Loucy (cell line): ENCODE results near the gene MGAT5.

Source experiments
- H2AFZ ChIP-seq: fragments of 200-600 bp; sonication (generic); 2 replicates; pipeline ENCODE4 v1.6.0; 2016; ENCODE audit warnings: antibody characterized with exemption, mild to moderate bottlenecking, low read length, moderate library complexity
- H3F3A ChIP-seq: fragments of 200-600 bp; 2 replicates; pipeline ENCODE4 v1.6.0; 2016; ENCODE audit warnings: antibody characterized with exemption, low read depth, mild to moderate bottlenecking
- H3K27me3 ChIP-seq: fragments of 200-600 bp; sonication (generic); 2 replicates; pipeline ENCODE4 v1.6.1; 2014; ENCODE audit warnings: low read length, mild to moderate bottlenecking; ENCODE audit not compliant: insufficient read depth, poor library complexity, severe bottlenecking
- H3K36me3 ChIP-seq: fragments of 200-600 bp; sonication (generic); 2 replicates; pipeline ENCODE4 v1.6.1; 2016; ENCODE audit warnings: low read length; ENCODE audit not compliant: insufficient read depth
- H3K4me1 ChIP-seq: fragments of 200-600 bp; sonication (generic); 2 replicates; pipeline ENCODE4 v1.5.1; 2014; ENCODE audit warnings: low read length, mild to moderate bottlenecking; ENCODE audit not compliant: insufficient read depth, poor library complexity, severe bottlenecking
- H3K4me2 ChIP-seq: fragments of 200-600 bp; sonication (generic); 2 replicates; pipeline ENCODE4 v1.6.0; 2014; ENCODE audit warnings: antibody characterized with exemption, low read length, low read depth, mild to moderate bottlenecking; ENCODE audit not compliant: poor library complexity, severe bottlenecking
- H3K4me3 ChIP-seq: fragments of 200-600 bp; sonication (generic); 2 replicates; pipeline ENCODE4 v1.5.1; 2014; ENCODE audit warnings: low read length, mild to moderate bottlenecking, mixed read lengths; ENCODE audit not compliant: poor library complexity, severe bottlenecking
- H3K79me2 ChIP-seq: fragments of 200-600 bp; sonication (generic); 2 replicates; pipeline ENCODE4 v1.6.1; 2014; ENCODE audit warnings: low read length; ENCODE audit not compliant: insufficient read depth
- H3K9ac ChIP-seq: fragments of 200-600 bp; sonication (generic); 2 replicates; pipeline ENCODE4 v1.6.0; 2014; ENCODE audit warnings: mild to moderate bottlenecking, low read depth, low read length, moderate library complexity; ENCODE audit not compliant: poor library complexity, severe bottlenecking
- H3K9me2 ChIP-seq: fragments of 200-600 bp; sonication (generic); replicated peaks from 2 replicates; pipeline ENCODE4 v1.6.1; 2016; ENCODE audit warnings: low read depth, low read length, mixed read lengths
- H3K9me3 ChIP-seq: fragments of 200-600 bp; sonication (generic); 2 replicates; pipeline ENCODE4 v1.6.1; 2014; ENCODE audit warnings: mild to moderate bottlenecking, antibody characterized with exemption, low read length, low read depth; ENCODE audit not compliant: insufficient read depth
- H4K20me1 ChIP-seq: fragments of 200-600 bp; sonication (generic); 2 replicates; pipeline ENCODE4 v1.6.0; 2014; ENCODE audit warnings: antibody characterized with exemption, low read length, mild to moderate bottlenecking; ENCODE audit not compliant: insufficient read depth, poor library complexity, severe bottlenecking
- CTCF ChIP-seq: fragments of 200-600 bp; sonication (generic); conservative IDR thresholded peaks from 2 replicates; pipeline ENCODE4 v1.5.1; 2014; ENCODE audit warnings: mild to moderate bottlenecking, antibody characterized with exemption, low read length
- EZH2phosphoT487 ChIP-seq: fragments of 200-600 bp; IDR thresholded peaks from 2 replicates; pipeline ENCODE4 v1.6.1; 2018; ENCODE audit warnings: antibody characterized with exemption, mild to moderate bottlenecking, moderate library complexity, borderline replicate concordance

The MGAT5 gene

GRCh38 chr2:134446383-134447017, 192.6 kb downstream of the MGAT5 start:
- Histone ChIP-seq H3K9me3 (no peaks in the 10 kb centered on the region), H4K20me1 (no peaks in the 10 kb centered on the region), H3K9ac (no peak overlapping the region), H3K4me1 (no peaks in the 10 kb centered on the region), H3K79me2 (no peaks in the 10 kb centered on the region), H3K4me3 (no peak overlapping the region), H3K4me2 (no peak overlapping the region), H2AFZ (no peak overlapping the region), H3F3A (no peaks in the 10 kb centered on the region), H3K36me3 (peaks cover 53% of the 10 kb centered on the region; the same call in 1 of the 2 replicates), H3K9me2 (no peaks in the 10 kb centered on the region), H3K27me3 (no peaks in the 10 kb centered on the region)
- TF ChIP-seq EZH2phosphoT487 (no peak), CTCF (no peak)

DNA sequence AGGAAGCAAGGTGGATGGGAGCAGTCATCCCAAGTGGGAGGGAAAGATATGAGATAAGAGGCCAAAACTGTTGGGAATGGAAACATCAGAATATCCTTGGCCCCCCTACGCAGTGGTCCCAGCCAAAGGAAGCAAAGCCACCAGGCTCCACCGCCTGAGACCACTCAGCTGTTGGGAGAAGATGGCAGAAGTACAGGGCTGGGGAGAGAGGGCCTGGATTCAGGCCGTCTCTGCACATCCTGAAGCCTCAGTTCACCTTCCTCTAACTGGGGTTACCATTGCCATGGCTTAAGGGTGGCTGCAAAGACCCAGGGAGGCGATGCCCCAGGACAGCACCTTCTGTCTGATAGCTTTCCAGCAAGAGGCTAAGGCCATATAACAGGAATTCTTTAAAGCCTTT, 193.8 kb downstream of the MGAT5 start:
- no peak for TF ChIP-seq EZH2phosphoT487
- TF ChIP-seq CTCF, result no peak
- Histone ChIP-seq H3F3A (no peaks in the 10 kb centered on the region), H3K36me3 (peaks cover 46% of the 10 kb centered on the region; the same call in 1 of the 2 replicates), H3K4me3 (no peak overlapping the region), H3K4me2 (no peak overlapping the region), H3K79me2 (no peaks in the 10 kb centered on the region), H3K9me3 (no peaks in the 10 kb centered on the region), H4K20me1 (no peaks in the 10 kb centered on the region), H3K27me3 (no peaks in the 10 kb centered on the region), H3K9me2 (no peaks in the 10 kb centered on the region), H3K9ac (no peak overlapping the region), H2AFZ (no peak overlapping the region), H3K4me1 (no peaks in the 10 kb centered on the region)

DNA sequence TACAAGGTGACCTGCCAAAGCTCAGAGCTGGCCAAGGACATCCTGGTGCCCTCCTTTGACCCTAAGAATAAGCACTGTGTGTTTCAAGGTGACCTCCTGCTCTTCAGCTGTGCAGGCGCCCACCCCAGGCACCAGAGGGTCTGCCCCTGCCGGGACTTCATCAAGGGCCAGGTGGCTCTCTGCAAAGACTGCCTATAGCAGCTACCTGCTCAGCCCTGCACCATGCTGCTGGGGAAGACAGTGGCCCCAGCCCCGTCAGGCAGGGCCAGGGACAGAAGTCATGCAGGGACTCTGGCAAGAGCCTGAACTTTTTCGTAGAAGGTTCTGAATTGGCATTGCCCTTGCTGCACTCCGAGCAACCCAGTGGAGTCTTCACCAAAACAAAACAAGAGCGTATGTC, 194.8 kb downstream of the MGAT5 start:
- no peaks in the 10 kb centered on the region for H3K27me3 ChIP-seq
- TF ChIP-seq EZH2phosphoT487 (no peak), CTCF (no peak)
- H3K4me3 ChIP-seq, result no peak overlapping the region
- H3K9me3 ChIP-seq, result no peaks in the 10 kb centered on the region
- peaks cover 42% of the 10 kb centered on the region; the same call in 1 of the 2 replicates for H3K36me3 ChIP-seq
- no peaks in the 10 kb centered on the region for H3K4me1 ChIP-seq
- H3K9ac ChIP-seq, result no peak overlapping the region
- H4K20me1 ChIP-seq, result no peaks in the 10 kb centered on the region
- no peak overlapping the region for H3K4me2 ChIP-seq
- H2AFZ ChIP-seq, result no peak overlapping the region
- H3K9me2 ChIP-seq, result no peaks in the 10 kb centered on the region
- no peaks in the 10 kb centered on the region for H3K79me2 ChIP-seq
- no peaks in the 10 kb centered on the region for H3F3A ChIP-seq
